Fibroblast of lung (primary cell): ENCODE measurements around the gene CLCNKA.
"Not testable (repeated sequence)": the region's sequence is repeated elsewhere in the genome, so short reads cannot be mapped to it uniquely, and the experiment has no call there.

Experiments used
- CTCF ChIP-seq, 2 donors: IDR thresholded peaks in 1 of 2; conservative IDR thresholded peaks in 1 of 2; 1 replicate in 1 of 2; 2 replicates in 1 of 2; pipeline ENCODE4 v1.5.1; 2011 to 2012; ENCODE audit warnings: low read length in 2 of 2, control low read depth in 1 of 2, inconsistent platforms in 1 of 2, low read depth in 1 of 2, mild to moderate bottlenecking in 1 of 2
- EZH2 ChIP-seq: IDR thresholded peaks from 2 replicates; pipeline ENCODE4 v1.5.1; 2012; ENCODE audit warnings: low read length, control low read depth, mild to moderate bottlenecking; ENCODE audit errors: missing control alignments

- TF ChIP-seq EZH2; CTCF (conservative IDR thresholded peaks at IDR 0.05 in 1 of 2, IDR thresholded peaks at IDR 0.05 in 1 of 2; ENCODE audit: low read depth in 1 of 2, low read length in 2 of 2): not testable (repeated sequence)
Observed at GRCh38 chr1:16026302-16026701, 4.5 kb downstream of the CLCNKA start.
